Prostate gland (tissue), 2 donors: ENCODE data around the gene JOSD1. TPM values are rescaled to one million over a fixed set of nuclear protein-coding genes. Genes with fewer than 3 reads are reported as not detected.

Experiments used
- DNase-seq: peaks from one replicate; pipeline ENCODE4 v3.0.0-alpha.2; 2019; ENCODE audit warnings: low spot score
- H3K27ac ChIP-seq, 2 donors: fragments of 200-600 bp; sonication (generic); 2 replicates each; pipeline ENCODE4 v1.5.1; 2017 to 2019
- H3K27me3 ChIP-seq: fragments of 200-600 bp; sonication (generic); replicated peaks from 2 replicates; pipeline ENCODE4 v1.5.1; 2019; ENCODE audit not compliant: insufficient read depth
- H3K36me3 ChIP-seq, 2 donors: fragments of 200-600 bp; sonication (generic); 1 replicate in 1 of 2; 2 replicates in 1 of 2; pipeline versions ENCODE4 v1.5.1 to v1.8.1; 2017 to 2019
- H3K4me1 ChIP-seq: fragments of 200-600 bp; sonication (generic); replicated peaks from 2 replicates; pipeline ENCODE4 v1.5.1; 2019
- H3K4me3 ChIP-seq, 2 donors: fragments of 200-600 bp; sonication (generic); 2 replicates each; pipeline ENCODE4 v1.5.1; 2017 to 2019
- H3K9me3 ChIP-seq: fragments of 200-600 bp; sonication (generic); 2 replicates; pipeline ENCODE4 v1.5.1; 2017
- CTCF ChIP-seq, 4 experiments: fragments of 200-600 bp in 2 of 4; fragments of 450-650 bp in 2 of 4; sonication (generic) in 2 of 4; IDR thresholded peaks; 1 replicate in 3 of 4; 2 replicates in 1 of 4; pipeline ENCODE4 v1.5.1; 2016 to 2019; ENCODE audit warnings: antibody characterized with exemption in 4 of 4, mild to moderate bottlenecking in 2 of 4, moderate library complexity in 2 of 4
- POLR2A ChIP-seq: fragments of 450-650 bp; IDR thresholded peaks from one replicate; pipeline ENCODE4 v1.6.1; 2016; ENCODE audit warnings: antibody characterized with exemption, mild to moderate bottlenecking
- POLR2AphosphoS5 ChIP-seq: sonication (generic); formaldehyde crosslinking; IDR thresholded peaks from one replicate; pipeline ENCODE4 v1.6.1; 2017; ENCODE audit warnings: antibody characterized with exemption
- WGBS: methylation state at CpG from one replicate; pipeline ENCODE4 v1.1.5; 2018; 5-methylcytosine and 5-hydroxymethylcytosine counted together
- intact Hi-C: fragments of 100-400 bp; cut with DNase I; formaldehyde crosslinking; loops from one replicate; pipeline ENCODE4 v1.14.2; 2022
- total RNA-seq, 2 donors: library from RNA; depleted of rRNA; stranded (reverse); fragments of >200 nt; gene quantifications; one replicate each; pipeline ENCODE4 v1.1.0, GENCODE V29; 2016

Gene JOSD1
- total RNA-seq, 2 donors from 2014 or later: 56.7 to 69.2 TPM

GRCh38 chr22:38684895-38685294, 15.8 kb downstream of the JOSD1 start:
- no peaks in the 10 kb centered on the region for H3K9me3 ChIP-seq
- peaks cover 0 to 7% of the 10 kb centered on the region in 2 donors for H3K36me3 ChIP-seq
- intact Hi-C loops: loop anchor here (5.0 kb wide), 1 partner anchor 47 kb away; no protein-coding TSS in a partner anchor
- WGBS: 90% methylated on average over 9 of the region's 9 CpGs
- no peak for DNase-seq
- H3K27ac ChIP-seq: no peak overlapping the region
- no peak overlapping the region for H3K4me3 ChIP-seq
- H3K4me1 ChIP-seq: peaks cover 5% of the 10 kb centered on the region
- H3K27me3 ChIP-seq: no peaks in the 10 kb centered on the region
- no peak for TF ChIP-seq CTCF (IDR thresholded peaks at IDR 0.05)
- TF ChIP-seq POLR2AphosphoS5: no peak
- no peak for TF ChIP-seq POLR2A

- Histone ChIP-seq H3K4me1 (peaks cover 5% of the 10 kb centered on the region), H3K4me3 (peak within 1 kb of the TSS; percentile 67 to 70), H3K9me3 (no peaks in the 10 kb centered on the region), H3K36me3 (no peaks in the 10 kb centered on the region), H3K27ac (peak within 1 kb of the TSS; percentile 56 to 60), H3K27me3 (no peaks in the 10 kb centered on the region)
- WGBS: under 1% methylated on average over 60 of the region's 60 CpGs
- intact Hi-C loops: loop anchor here (5.0 kb wide), 1 partner anchor 51 kb away; no protein-coding TSS in a partner anchor
- DNase-seq: peak; percentile 89
- peak; percentile 54 for TF ChIP-seq POLR2A
- TF ChIP-seq CTCF (IDR thresholded peaks at IDR 0.05): peak; percentile 26 to 82 (median 78)
- peak; percentile 99 for TF ChIP-seq POLR2AphosphoS5
Observed at GRCh38 chr22:38681582-38682335, 19.0 kb downstream of the JOSD1 start, which contains the start of gene TOMM22. TOMM22 (plus strand) TSS chr22:38681957; CDS start chr22:38681979, 22 bp downstream.

GRCh38 chr22:38675833-38676232, 24.9 kb downstream of the JOSD1 start:
- H3K9me3 ChIP-seq: no peaks in the 10 kb centered on the region

GRCh38 chr22:38674888-38675287, 25.9 kb downstream of the JOSD1 start:
- no peaks in the 10 kb centered on the region for H3K9me3 ChIP-seq
- H3K36me3 ChIP-seq: peaks cover 0 to 11% of the 10 kb centered on the region in 2 donors
- intact Hi-C loops: no loop called here
- TF ChIP-seq POLR2A (no peak), CTCF (IDR thresholded peaks at IDR 0.05) (no peak), POLR2AphosphoS5 (no peak)
- H3K27ac ChIP-seq: no peak overlapping the region
- no peak for DNase-seq
- no peaks in the 10 kb centered on the region for H3K4me1 ChIP-seq
- WGBS: 71% methylated on average over 5 of the region's 5 CpGs
- no peak overlapping the region for H3K4me3 ChIP-seq
- no peaks in the 10 kb centered on the region for H3K27me3 ChIP-seq

More at GRCh38 chr22:38675833-38676232, 24.9 kb downstream of the JOSD1 start:
- H3K27ac ChIP-seq: no peak overlapping the region
- TF ChIP-seq POLR2A (no peak), POLR2AphosphoS5 (no peak), CTCF (IDR thresholded peaks at IDR 0.05) (no peak)
- H3K4me3 ChIP-seq: no peak overlapping the region
- H3K4me1 ChIP-seq: no peaks in the 10 kb centered on the region
- 98% methylated on average over 3 of the region's 3 CpGs for WGBS
- no peaks in the 10 kb centered on the region for H3K27me3 ChIP-seq
- intact Hi-C loops: no loop called here
- H3K36me3 ChIP-seq: peaks cover 0 to 11% of the 10 kb centered on the region in 2 donors
- DNase-seq: no peak
